Muscle of arm (tissue), 12 donors: ENCODE measurements around the gene GNB3. TPM values are rescaled to one million over a fixed set of nuclear protein-coding genes. Genes with fewer than 3 reads are reported as not detected.
"Not testable (repeated sequence)": the region's sequence is repeated elsewhere in the genome, so short reads cannot be mapped to it uniquely, and the experiment has no call there.

ENCODE experiments used
- DNase-seq: peaks from one replicate; pipeline ENCODE4 v3.0.0-alpha.2; 2013
- polyA plus RNA-seq, 12 donors: library from polyadenylated mRNA; unstranded; fragments of 120-200 nt; gene quantifications; one replicate each; pipeline ENCODE4 v1.2.1, GENCODE V29; 2013; ENCODE audit not compliant: insufficient read length in 12 of 12

Gene GNB3
- polyA plus RNA-seq, 12 donors, result 14.0 to 40.6 (median 24.2) TPM; not detected in 1

- DNase-seq, result no peak
Observed at GRCh38 chr12:6855322-6855721, 14.6 kb downstream of the GNB3 start.

GRCh38 chr12:6858799-6859198 is 18.1 kb downstream of the GNB3 start:
- no peak for DNase-seq

DNA sequence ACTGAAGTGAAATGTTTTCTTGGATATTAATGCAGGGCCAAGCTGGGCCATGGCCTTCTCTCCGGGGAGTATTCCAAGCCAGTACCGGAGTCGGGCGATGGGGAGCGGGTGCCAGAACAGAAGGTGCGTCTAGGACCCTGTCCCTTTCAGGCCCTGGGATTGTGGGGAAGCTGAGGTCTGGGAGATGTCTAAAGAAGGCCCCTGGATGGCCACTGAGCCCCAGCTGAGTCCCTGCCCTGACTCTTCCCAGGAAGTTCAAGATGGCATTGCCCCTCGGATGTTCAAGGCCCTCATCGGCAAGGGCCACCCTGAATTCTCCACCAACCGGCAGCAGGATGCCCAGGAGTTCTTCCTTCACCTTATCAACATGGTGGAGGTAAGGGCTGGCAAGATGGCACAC is 19.4 kb downstream of the GNB3 start:
- no peak for DNase-seq

- no peak for DNase-seq
Observed at GRCh38 chr12:6860942-6861341, 20.2 kb downstream of the GNB3 start.

- DNase-seq, result no peak
Observed at GRCh38 chr12:6861391-6861790, 20.7 kb downstream of the GNB3 start.

DNA sequence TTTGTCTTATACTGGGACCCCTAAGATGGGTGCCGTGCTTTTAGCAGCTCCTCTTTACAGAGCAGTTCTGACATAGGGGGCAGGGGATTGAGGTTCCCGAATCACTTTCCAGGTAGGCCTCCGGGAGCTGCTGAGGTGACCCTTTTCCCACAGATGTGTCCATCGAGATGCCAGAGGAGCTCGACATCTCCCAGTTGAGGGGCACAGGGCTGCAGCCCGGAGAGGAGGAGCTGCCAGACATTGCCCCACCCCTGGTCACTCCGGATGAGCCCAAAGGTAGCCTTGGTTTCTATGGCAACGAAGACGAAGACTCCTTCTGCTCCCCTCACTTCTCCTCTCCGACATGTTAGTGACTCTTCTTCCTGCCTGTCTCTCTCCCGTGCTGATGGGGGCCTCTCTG is 22.3 kb downstream of the GNB3 start:
- DNase-seq, result no peak

GRCh38 chr12:6863586-6864321 is 23.0 kb downstream of the GNB3 start:
- no peak for DNase-seq

GRCh38 chr12:6865307-6865706 is 24.6 kb downstream of the GNB3 start:
- DNase-seq, result not testable (repeated sequence)

- DNase-seq, result no peak
Observed at GRCh38 chr12:6866163-6866919, 25.6 kb downstream of the GNB3 start.

DNA sequence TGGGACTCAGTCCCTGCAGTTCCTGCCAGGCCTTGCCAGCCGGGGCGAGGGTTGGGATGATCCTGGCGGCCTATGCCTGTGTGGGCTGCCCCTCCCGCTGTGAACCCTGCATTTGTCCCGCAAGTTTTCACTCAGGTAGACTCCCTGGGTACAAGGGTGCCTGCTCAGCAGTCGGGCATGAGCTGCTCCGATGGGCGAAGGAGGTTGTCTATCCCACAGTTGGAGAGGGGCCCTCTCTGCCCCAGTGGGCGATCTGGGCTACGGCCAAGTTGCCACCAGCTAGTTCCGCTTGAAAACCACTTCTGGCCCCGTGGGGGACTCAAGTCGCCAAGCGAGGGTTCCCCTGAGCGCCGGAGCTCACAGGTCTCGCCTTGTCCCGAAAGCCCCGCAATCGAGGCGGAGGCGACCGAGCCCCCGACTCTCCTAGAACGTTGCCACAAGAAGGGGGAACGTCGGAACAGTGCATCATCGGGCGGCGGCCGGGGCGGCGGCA is 26.2 kb downstream of the GNB3 start:
- DNase-seq, result no peak

- DNase-seq, result peak; percentile 86
Observed at GRCh38 chr12:6867413-6868210, 26.9 kb downstream of the GNB3 start, which contains the start of gene TPI1. TPI1 (plus strand) TSS chr12:6867531; CDS start chr12:6867567, 36 bp downstream.

- no peak for DNase-seq
Observed at GRCh38 chr12:6868211-6869048, 27.7 kb downstream of the GNB3 start.

DNA sequence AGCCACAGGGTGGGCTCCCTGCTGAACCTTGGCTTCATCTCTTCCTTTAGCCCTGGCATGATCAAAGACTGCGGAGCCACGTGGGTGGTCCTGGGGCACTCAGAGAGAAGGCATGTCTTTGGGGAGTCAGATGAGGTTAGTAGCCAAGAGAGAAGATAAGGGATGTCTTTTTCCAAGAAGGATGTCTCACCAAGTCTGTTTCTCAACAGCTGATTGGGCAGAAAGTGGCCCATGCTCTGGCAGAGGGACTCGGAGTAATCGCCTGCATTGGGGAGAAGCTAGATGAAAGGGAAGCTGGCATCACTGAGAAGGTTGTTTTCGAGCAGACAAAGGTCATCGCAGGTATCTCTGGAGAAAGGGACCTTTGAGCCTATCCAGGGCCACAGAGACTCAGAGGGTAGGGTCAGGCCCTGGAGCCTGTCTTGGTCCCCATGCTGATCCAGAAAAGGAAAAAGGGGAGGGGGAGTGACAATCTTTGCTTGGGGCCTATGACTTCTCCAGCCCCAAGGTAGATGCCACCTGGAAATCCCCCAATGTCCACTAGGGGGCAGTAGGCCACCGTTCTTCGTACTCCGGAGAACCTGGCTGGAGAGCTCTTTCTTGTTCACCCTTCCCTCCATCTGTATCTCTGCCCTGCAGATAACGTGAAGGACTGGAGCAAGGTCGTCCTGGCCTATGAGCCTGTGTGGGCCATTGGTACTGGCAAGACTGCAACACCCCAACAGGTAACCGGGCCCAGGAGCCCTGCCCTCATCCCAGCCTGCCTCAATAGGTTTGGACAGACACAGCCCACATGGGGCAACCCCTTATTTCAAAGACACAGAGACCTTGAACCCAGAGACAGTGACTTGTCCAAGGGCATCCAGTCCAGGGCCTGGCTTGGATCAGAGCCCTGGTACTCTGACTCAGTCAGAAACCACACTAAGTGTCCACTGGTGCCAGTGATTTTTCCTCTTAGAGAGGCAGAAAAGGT is 28.6 kb downstream of the GNB3 start:
- peak; percentile 84 for DNase-seq

GRCh38 chr12:6870304-6870703 is 29.6 kb downstream of the GNB3 start:
- DNase-seq, result not testable (repeated sequence)

GRCh38 chr12:6871052-6871957 is 30.6 kb downstream of the GNB3 start:
- DNase-seq, result no peak

DNA sequence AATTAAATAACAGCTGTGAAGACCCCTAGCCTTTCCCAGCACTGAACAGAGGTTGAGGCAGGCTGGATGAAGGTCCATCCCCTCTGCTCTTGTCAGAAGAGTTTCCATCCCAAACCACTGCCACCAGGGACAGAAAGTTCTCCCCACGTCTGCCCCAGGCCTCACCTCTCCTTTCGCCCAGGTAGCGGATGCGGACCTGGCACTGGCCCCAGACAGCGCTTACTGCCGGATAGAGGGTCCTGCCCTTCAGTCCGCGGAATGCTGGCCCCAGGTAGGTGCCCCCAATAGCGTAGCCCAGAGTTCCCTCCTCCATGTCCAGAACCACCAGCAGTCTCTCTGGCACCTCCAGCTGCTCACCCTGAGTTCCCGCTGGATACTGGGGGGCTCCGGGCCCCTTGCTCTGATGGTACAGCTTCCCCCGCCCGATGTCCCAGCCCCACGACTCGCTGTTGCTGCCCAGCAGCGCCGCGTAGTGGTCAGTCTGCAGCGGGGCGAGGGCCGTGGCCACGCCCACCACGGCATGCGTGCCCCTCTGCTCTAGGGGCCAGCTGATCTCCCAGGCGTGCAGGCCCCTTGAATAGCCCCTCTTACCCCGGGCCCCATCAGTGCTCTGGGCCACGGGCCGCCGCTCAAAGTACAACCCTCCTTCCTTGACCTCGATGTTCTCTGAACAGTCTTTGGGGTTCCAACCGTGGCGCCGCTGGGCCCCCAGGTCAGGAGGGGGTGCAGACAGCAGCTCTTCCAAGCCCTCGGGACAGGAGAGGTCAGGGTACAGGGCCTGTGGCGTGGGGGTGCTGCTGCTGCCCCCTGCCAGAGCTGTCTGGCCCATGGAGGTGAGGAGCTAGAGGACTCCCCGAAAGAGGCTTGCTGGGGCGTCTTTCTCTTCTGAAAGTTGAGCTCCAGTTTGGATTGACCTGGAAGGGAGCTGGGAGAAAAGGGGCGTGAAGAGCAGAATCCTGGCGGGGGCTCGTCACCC is 31.6 kb downstream of the GNB3 start:
- DNase-seq, result peak; percentile 90
